Measurements from ENCODE around the gene CDKAL1.

DNA sequence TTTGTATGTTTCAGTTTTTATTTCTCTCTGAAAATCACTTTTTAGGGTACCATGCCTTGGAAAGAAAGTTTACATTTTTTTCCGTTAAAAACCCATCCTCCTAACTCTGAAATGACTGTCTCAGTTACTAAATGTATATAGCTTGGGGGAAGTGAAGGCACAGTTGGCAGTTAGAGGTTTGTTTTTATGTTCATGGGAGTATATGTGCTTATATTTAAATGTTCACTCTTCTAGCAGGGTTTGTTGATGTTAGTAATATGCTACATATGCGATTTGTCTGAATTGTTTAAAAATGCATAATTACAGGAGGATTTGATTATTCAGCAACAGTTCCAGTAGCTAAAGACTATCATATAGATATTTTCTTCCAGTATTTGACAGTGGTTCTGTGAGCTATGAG lies 31.1 kb downstream of the CDKAL1 start:
- no peak for TF ChIP-seq YY1 (IDR thresholded peaks at IDR 0.05; ENCODE audit: insufficient read depth, insufficient read length)
- TF ChIP-seq ZNF274 (IDR thresholded peaks at IDR 0.05; ENCODE audit: low read depth, low read length) = no peak
- no peak for TF ChIP-seq SUZ12 (IDR thresholded peaks at IDR 0.05; ENCODE audit: extremely low read depth, insufficient read depth, insufficient read length)
